Stimulated activated CD8-positive, alpha-beta memory T cell treated with anti-CD3 and anti-CD28 coated beads, Interleukin-4, amount 100 ng/mL, for 1 hour (primary cell): ENCODE data around the gene ZNF75A.

Source experiments
- DNase-seq, 2 donors: peaks; one replicate each; pipeline ENCODE4 v3.0.0-alpha.2; 2020; ENCODE audit warnings: low read depth in 2 of 2, low spot score in 1 of 2

Gene ZNF75A

GRCh38 chr16:3364774-3365427 is 59.6 kb downstream of the ZNF75A start:
- DNase-seq, result peak; percentile 36 to 66
